ENCODE measurements around the gene EMID1.

Gene EMID1

GRCh38 chr22:29202212-29203192 is 3.2 kb upstream of the EMID1 start:
- H3K4me2 ChIP-seq (ENCODE audit: low read depth, low read length, poor library complexity, severe bottlenecking), result peak overlapping the region; percentile 74
- H3K79me2 ChIP-seq (ENCODE audit: insufficient read depth, low read length), result peaks cover 57% of the 10 kb centered on the region
- H3K4me3 ChIP-seq (ENCODE audit: low read length, poor library complexity, severe bottlenecking), result peak overlapping the region; percentile 68
- H3K36me3 ChIP-seq (ENCODE audit: insufficient read depth, low read length), result no peaks in the 10 kb centered on the region
- peaks cover 7% of the 10 kb centered on the region for H4K20me1 ChIP-seq (ENCODE audit: insufficient read depth, low read length, poor library complexity, severe bottlenecking)
- TF ChIP-seq EZH2phosphoT487 (IDR thresholded peaks at IDR 0.05; ENCODE audit: borderline replicate concordance) (no peak), CTCF (conservative IDR thresholded peaks at IDR 0.05; ENCODE audit: low read length) (peak; percentile 78)
- no peaks in the 10 kb centered on the region for H3K9me3 ChIP-seq (ENCODE audit: insufficient read depth, low read depth, low read length)
- H3K9ac ChIP-seq (ENCODE audit: low read depth, low read length, poor library complexity, severe bottlenecking), result peak overlapping the region; percentile 80
- no peaks in the 10 kb centered on the region for H3K9me2 ChIP-seq (replicated peaks; ENCODE audit: low read depth, low read length)
- H3K27me3 ChIP-seq (ENCODE audit: insufficient read depth, low read length, poor library complexity, severe bottlenecking), result peaks cover 6% of the 10 kb centered on the region
- H2AFZ ChIP-seq (ENCODE audit: low read length), result no peak overlapping the region
- peaks cover 30% of the 10 kb centered on the region for H3F3A ChIP-seq (ENCODE audit: low read depth)
- peaks cover 77% of the 10 kb centered on the region for H3K4me1 ChIP-seq (ENCODE audit: insufficient read depth, low read length, poor library complexity, severe bottlenecking)

GRCh38 chr22:29203488-29204454 is 1.9 kb upstream of the EMID1 start:
- Histone ChIP-seq H3K9me3 (ENCODE audit: insufficient read depth, low read depth, low read length) (no peaks in the 10 kb centered on the region), H3F3A (ENCODE audit: low read depth) (peaks cover 30% of the 10 kb centered on the region), H2AFZ (ENCODE audit: low read length) (no peak overlapping the region), H3K4me1 (ENCODE audit: insufficient read depth, low read length, poor library complexity, severe bottlenecking) (peaks cover 73% of the 10 kb centered on the region), H3K4me3 (ENCODE audit: low read length, poor library complexity, severe bottlenecking) (peak overlapping the region; percentile 68), H3K4me2 (ENCODE audit: low read depth, low read length, poor library complexity, severe bottlenecking) (peak overlapping the region; percentile 70), H3K9me2 (replicated peaks; ENCODE audit: low read depth, low read length) (no peaks in the 10 kb centered on the region), H3K9ac (ENCODE audit: low read depth, low read length, poor library complexity, severe bottlenecking) (peak overlapping the region; percentile 80), H3K36me3 (ENCODE audit: insufficient read depth, low read length) (no peaks in the 10 kb centered on the region), H4K20me1 (ENCODE audit: insufficient read depth, low read length, poor library complexity, severe bottlenecking) (peaks cover 9% of the 10 kb centered on the region), H3K79me2 (ENCODE audit: insufficient read depth, low read length) (peaks cover 60% of the 10 kb centered on the region), H3K27me3 (ENCODE audit: insufficient read depth, low read length, poor library complexity, severe bottlenecking) (peaks cover 6% of the 10 kb centered on the region)
- TF ChIP-seq CTCF (conservative IDR thresholded peaks at IDR 0.05; ENCODE audit: low read length) (peak; percentile 38), EZH2phosphoT487 (IDR thresholded peaks at IDR 0.05; ENCODE audit: borderline replicate concordance) (no peak)

- no peak for TF ChIP-seq CTCF (conservative IDR thresholded peaks at IDR 0.05; ENCODE audit: low read length)
- no peak for TF ChIP-seq EZH2phosphoT487 (IDR thresholded peaks at IDR 0.05; ENCODE audit: borderline replicate concordance)
- H3K27me3 ChIP-seq (ENCODE audit: insufficient read depth, low read length, poor library complexity, severe bottlenecking), result peaks cover 6% of the 10 kb centered on the region
- peaks cover 30% of the 10 kb centered on the region for H3F3A ChIP-seq (ENCODE audit: low read depth)
- peaks cover 69% of the 10 kb centered on the region for H3K79me2 ChIP-seq (ENCODE audit: insufficient read depth, low read length)
- H3K9me2 ChIP-seq (replicated peaks; ENCODE audit: low read depth, low read length), result no peaks in the 10 kb centered on the region
- H3K4me2 ChIP-seq (ENCODE audit: low read depth, low read length, poor library complexity, severe bottlenecking), result peak overlapping the region; percentile 70
- H3K9ac ChIP-seq (ENCODE audit: low read depth, low read length, poor library complexity, severe bottlenecking), result peak overlapping the region; percentile 80
- H3K4me1 ChIP-seq (ENCODE audit: insufficient read depth, low read length, poor library complexity, severe bottlenecking), result peaks cover 76% of the 10 kb centered on the region
- H4K20me1 ChIP-seq (ENCODE audit: insufficient read depth, low read length, poor library complexity, severe bottlenecking), result peaks cover 14% of the 10 kb centered on the region
- no peaks in the 10 kb centered on the region for H3K36me3 ChIP-seq (ENCODE audit: insufficient read depth, low read length)
- no peaks in the 10 kb centered on the region for H3K9me3 ChIP-seq (ENCODE audit: insufficient read depth, low read depth, low read length)
- no peak overlapping the region for H2AFZ ChIP-seq (ENCODE audit: low read length)
- peak overlapping the region; percentile 68 for H3K4me3 ChIP-seq (ENCODE audit: low read length, poor library complexity, severe bottlenecking)
These were observed 1.1 kb upstream of the EMID1 start for GRCh38 chr22:29204455-29205183.

Measured in Loucy (cell line).